ENCODE measurements around the gene KLHL33.

KLHL33 gene

DNA sequence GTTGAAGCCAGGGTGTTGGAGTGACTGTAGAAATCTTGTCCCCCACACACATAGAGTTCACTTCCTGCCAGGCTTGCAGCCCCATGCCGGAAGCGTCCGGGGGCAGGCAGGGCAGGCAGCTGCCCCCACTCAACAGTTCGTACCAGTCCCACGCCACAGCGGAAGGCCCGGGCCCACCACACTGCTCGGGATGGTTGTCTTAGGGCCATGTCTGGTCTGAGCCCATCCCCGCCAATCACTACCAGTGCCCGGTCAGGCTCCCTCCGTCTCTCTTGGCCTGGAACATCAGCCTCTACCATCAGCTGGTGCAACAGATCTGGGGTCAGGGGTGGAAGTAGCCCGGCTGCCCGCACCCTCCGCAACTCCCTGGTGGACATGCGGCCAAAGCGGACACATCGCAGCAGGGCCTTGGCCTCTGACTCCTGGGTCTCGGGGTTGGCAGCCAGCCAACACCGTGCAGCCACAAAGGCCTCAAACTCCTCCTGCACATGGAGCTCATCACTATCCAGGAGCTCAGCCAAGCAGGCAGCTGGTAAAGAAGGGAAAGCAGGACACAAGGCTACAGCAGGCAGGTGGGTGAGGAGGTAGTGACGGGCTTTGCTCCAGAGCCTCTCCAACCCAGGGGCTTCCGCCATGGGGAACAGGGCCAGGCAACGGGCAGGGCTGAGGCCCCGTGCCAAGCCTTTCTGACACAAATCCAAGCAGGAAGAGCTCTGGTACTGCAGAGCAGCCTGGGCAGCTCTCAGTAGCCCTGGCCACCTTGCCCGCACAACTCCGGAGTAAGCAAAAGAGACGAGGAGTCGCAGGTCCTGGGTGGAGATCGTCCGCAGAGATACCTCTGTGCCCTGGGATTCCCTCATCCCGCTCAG lies 5.9 kb downstream of the KLHL33 start:
- H3K27me3 Mint-ChIP-seq: no peaks in the 10 kb centered on the region
- no peak overlapping the region for H3K4me3 Mint-ChIP-seq
- H3K9me3 Mint-ChIP-seq: no peaks in the 10 kb centered on the region
- H3K36me3 Mint-ChIP-seq (ENCODE audit: low read depth): no peaks in the 10 kb centered on the region
- H3K4me1 Mint-ChIP-seq (ENCODE audit: low read depth): peaks cover 42% of the 10 kb centered on the region
- H3K27ac Mint-ChIP-seq: no peak overlapping the region

DNA sequence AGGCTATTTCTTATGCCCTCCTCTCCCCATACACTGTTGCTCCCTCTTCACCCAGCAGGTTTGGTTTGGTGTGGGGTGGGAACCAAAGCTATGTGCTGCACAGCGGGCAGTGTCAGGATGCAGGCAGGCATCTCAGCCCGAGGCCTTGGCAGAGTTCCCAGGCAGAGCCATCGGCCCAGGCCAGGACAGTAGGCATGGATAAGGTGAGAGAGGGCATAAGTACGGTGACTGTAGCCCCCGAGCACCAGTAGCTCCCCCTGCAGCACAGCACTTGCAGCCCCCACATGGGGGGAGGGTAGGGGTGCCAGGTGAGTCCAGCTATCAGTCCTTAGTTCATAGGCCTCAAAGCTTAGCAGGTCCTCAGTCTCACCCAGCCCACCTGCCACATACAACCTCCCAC lies 7.2 kb downstream of the KLHL33 start:
- Mint-ChIP-seq H3K4me3 (peak overlapping the region; percentile 81), H3K27ac (peak overlapping the region; percentile 94)

DNA sequence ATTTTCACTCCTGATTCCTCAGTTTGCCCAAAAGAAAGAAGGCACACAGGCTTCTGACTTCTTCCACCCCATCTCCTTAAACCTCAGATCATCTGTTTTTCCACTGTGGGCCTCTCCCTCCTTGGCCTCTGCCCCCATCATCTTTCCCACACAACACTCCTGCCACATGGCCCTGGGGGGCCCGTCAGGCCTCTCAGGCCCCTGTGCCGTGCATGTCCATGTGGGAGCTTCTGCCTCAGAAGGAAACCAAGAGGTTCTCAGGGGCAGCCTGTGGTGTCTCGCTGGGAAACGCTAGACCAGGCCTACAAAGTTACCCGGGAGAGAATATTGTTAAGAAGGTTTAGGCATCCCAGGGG lies 8.0 kb downstream of the KLHL33 start:
- H3K9me3 Mint-ChIP-seq: no peaks in the 10 kb centered on the region
- H3K36me3 Mint-ChIP-seq (ENCODE audit: low read depth): no peaks in the 10 kb centered on the region
- H3K27ac Mint-ChIP-seq: peak overlapping the region; percentile 94
- H3K4me3 Mint-ChIP-seq: peak overlapping the region; percentile 81
- H3K4me1 Mint-ChIP-seq (ENCODE audit: low read depth): peaks cover 46% of the 10 kb centered on the region
- no peaks in the 10 kb centered on the region for H3K27me3 Mint-ChIP-seq

More for the DNA sequence above, 7.2 kb downstream of the KLHL33 start:
- Mint-ChIP-seq H3K4me1 (ENCODE audit: low read depth) (peaks cover 46% of the 10 kb centered on the region), H3K9me3 (no peaks in the 10 kb centered on the region), H3K27me3 (no peaks in the 10 kb centered on the region), H3K36me3 (ENCODE audit: low read depth) (no peaks in the 10 kb centered on the region)

DNA sequence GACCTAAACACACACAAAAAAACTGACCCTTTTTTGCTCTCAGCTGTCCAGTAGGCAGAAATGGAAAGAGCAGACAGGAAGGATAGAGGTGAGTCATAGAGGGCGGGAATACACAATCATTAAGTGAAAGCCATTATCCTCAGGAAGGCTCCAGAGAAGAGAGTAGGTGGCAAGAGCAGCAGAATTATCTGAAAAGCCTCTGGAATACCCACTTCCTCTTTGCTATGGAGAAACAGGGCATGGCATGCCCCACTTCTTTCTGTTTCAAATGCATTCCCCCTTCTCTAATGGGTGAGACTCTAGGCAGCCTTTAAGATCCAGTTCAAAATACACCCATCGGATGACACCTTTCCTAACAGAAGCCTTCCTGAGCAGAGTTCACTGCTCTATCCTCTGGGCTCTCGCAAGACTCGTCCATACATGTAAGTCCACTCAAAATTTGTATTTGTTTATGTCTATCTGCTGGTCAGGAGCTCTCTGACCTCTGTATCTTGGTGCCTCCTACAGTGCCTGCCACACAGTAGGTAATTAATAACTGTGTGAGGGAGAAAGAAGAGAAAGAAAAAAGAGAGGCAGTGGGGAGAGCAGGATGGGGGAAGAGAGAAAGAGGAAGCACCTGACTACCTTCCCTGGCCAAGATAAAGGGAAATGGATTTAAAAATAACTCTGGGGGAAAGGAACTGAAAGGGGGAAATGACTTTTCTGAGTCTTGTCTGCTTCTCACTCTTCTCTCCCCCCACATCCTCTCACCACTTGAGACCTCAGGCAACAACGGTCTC lies 8.5 kb downstream of the KLHL33 start:
- Mint-ChIP-seq H3K4me3 (peak overlapping the region; percentile 81), H3K27ac (peak overlapping the region; percentile 94), H3K4me1 (ENCODE audit: low read depth) (peaks cover 46% of the 10 kb centered on the region), H3K27me3 (no peaks in the 10 kb centered on the region), H3K9me3 (no peaks in the 10 kb centered on the region), H3K36me3 (ENCODE audit: low read depth) (no peaks in the 10 kb centered on the region)

DNA sequence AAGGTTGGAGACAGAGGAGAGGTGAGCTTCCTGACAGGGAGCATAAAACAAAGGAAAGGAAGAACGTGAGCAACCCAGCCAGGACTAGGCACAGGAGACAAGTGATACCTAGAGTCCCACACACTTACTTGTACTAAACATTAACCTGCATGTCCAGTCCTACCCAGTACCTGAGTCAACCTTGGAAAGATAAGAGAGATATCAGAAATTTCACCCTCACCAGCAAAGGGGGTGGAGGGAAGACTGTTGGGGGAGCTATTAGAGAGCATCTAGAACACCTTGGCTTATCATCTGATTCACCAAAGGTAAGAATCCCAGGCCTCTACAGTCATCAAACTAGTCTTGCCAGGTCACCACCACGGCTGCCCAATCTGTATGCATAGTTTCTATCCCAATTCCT lies 11.1 kb downstream of the KLHL33 start:
- Mint-ChIP-seq H3K27me3 (no peaks in the 10 kb centered on the region), H3K36me3 (ENCODE audit: low read depth) (no peaks in the 10 kb centered on the region), H3K4me1 (ENCODE audit: low read depth) (peaks cover 43% of the 10 kb centered on the region), H3K4me3 (no peak overlapping the region), H3K9me3 (no peaks in the 10 kb centered on the region), H3K27ac (no peak overlapping the region)

DNA sequence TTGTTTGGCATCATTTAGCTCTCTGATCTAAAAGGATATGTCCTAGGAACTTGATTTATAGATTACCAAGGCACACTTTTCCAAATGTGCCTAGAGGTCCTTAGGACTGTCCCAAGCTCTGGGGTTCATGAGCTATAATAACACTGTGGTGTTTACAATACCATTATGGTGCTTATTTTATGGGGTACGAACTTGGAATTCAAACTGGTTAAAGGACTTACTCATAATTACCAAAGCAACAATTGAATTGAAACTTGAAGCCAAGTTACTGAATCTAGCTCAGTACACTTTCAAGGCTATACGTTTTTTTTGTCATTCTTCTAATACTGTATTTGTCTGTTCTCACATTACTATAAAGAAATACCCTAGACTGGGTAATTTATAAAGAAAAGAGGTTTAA lies 13.1 kb downstream of the KLHL33 start:
- Mint-ChIP-seq H3K27me3 (no peaks in the 10 kb centered on the region), H3K9me3 (no peaks in the 10 kb centered on the region), H3K27ac (no peak overlapping the region), H3K4me1 (ENCODE audit: low read depth) (peaks cover 24% of the 10 kb centered on the region), H3K4me3 (no peak overlapping the region), H3K36me3 (ENCODE audit: low read depth) (no peaks in the 10 kb centered on the region)

DNA sequence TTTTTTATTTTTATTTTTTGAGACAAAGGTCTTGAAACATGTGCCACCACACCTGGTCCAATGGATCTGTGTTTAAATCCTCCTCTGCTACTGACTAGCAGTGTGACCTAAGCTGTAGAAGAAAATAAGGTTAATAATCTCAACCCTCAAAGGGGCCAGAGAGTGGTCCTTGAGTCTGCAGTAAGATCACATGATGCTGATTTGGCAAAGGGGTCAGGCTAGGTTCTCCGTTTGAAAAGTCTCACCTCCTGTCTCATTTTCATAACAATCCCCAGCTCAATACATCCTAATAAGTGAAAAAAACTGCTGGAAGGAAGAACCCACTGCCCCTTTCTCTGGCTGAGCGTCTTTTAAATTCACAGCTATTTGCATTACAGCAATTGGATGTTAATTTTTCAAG lies 14.7 kb downstream of the KLHL33 start:
- H3K4me1 Mint-ChIP-seq (ENCODE audit: low read depth): peaks cover 16% of the 10 kb centered on the region
- no peaks in the 10 kb centered on the region for H3K9me3 Mint-ChIP-seq
- no peaks in the 10 kb centered on the region for H3K36me3 Mint-ChIP-seq (ENCODE audit: low read depth)
- H3K4me3 Mint-ChIP-seq: no peak overlapping the region
- no peaks in the 10 kb centered on the region for H3K27me3 Mint-ChIP-seq
- H3K27ac Mint-ChIP-seq: no peak overlapping the region

DNA sequence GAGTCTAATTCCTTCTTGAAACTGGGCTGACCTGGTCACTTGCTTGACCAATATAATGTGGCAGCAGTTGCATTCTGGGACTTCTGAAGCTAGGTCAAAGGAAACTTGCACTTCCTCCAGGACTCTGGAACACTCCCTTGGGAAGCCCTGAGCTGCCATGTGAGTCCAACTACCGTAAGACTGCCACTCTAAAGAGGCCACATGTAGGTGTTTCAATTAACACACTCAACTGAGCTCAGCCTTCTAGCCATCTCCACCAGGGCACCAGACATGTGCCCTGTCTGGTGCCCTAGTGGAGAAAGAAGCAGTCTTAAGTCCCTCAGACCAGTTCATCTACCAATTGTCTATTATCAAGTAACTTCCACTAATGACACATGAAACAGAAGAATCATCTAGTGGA lies 16.5 kb downstream of the KLHL33 start:
- H3K27ac Mint-ChIP-seq: no peak overlapping the region
- H3K27me3 Mint-ChIP-seq: no peaks in the 10 kb centered on the region
- H3K4me3 Mint-ChIP-seq: no peak overlapping the region

DNA sequence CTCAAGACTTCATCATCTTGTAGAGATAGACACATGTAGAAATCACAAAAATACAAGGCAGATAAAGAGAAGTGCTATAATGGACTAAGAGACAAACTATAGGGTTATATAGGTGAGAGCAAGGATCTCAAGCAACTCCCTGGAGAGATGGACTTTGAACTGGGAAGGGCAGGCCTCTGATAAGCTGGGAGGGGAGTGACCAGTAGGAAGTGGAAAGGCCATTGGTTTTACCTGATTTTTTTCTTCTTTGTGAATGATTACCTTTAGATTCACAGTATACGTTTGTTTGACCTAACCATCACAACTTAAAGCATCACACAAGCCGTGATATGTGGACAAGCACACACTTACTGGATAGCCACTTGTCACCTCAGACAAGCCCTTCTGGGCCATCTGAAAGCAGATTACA lies 17.5 kb downstream of the KLHL33 start:
- Mint-ChIP-seq H3K4me1 (ENCODE audit: low read depth) (peaks cover 23% of the 10 kb centered on the region), H3K27me3 (no peaks in the 10 kb centered on the region), H3K4me3 (no peak overlapping the region), H3K36me3 (ENCODE audit: low read depth) (no peaks in the 10 kb centered on the region), H3K9me3 (no peaks in the 10 kb centered on the region), H3K27ac (no peak overlapping the region)

More for the DNA sequence above, 16.5 kb downstream of the KLHL33 start:
- no peaks in the 10 kb centered on the region for H3K9me3 Mint-ChIP-seq
- H3K4me1 Mint-ChIP-seq (ENCODE audit: low read depth): peaks cover 14% of the 10 kb centered on the region
- H3K36me3 Mint-ChIP-seq (ENCODE audit: low read depth): no peaks in the 10 kb centered on the region

DNA sequence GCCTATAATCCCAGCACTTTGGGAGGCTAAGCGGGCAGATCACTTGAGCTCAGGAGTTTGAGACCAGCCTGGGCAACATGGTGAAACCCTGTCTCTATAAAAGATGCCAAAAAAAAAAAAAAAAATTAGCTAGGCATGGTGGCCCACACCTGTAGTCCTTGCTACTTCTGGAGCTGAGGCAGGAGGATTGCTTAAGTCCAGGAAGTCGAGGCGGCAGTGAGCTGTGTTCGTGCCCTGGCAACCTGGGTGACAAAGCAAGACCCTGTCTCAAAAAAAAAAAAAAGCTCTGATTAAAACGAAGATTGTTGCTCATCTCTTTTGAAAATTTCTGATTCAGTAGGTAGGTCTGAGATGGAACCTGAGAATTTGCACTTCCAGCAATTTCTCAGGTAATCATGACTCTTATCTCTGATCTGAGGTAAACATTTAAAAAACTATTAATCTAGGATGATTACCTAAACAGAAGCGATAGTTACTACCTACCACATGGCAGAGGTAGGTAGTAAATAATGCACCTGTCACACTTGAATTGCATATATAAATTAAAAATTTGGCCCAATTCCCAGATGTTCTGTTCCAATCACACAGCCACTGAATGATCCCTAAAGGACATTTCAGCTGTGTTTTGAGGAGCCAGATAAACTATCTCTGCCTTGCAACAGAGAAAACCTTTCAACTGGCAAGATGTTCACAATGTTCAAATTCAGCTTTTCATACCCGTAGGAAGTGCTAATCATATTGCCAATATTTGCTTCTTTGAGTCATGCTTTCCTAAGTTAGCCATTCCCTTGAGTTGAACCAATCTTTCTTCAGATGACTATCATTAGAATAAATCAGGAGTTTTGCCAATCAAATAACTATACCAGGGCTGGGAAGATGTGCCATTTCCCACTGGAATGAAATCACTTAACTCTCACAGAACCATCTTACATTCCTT lies 18.4 kb downstream of the KLHL33 start:
- peaks cover 26% of the 10 kb centered on the region for H3K4me1 Mint-ChIP-seq (ENCODE audit: low read depth)
- no peak overlapping the region for H3K27ac Mint-ChIP-seq
- H3K36me3 Mint-ChIP-seq (ENCODE audit: low read depth): no peaks in the 10 kb centered on the region
- no peak overlapping the region for H3K4me3 Mint-ChIP-seq
- no peaks in the 10 kb centered on the region for H3K27me3 Mint-ChIP-seq
- H3K9me3 Mint-ChIP-seq: no peaks in the 10 kb centered on the region

DNA sequence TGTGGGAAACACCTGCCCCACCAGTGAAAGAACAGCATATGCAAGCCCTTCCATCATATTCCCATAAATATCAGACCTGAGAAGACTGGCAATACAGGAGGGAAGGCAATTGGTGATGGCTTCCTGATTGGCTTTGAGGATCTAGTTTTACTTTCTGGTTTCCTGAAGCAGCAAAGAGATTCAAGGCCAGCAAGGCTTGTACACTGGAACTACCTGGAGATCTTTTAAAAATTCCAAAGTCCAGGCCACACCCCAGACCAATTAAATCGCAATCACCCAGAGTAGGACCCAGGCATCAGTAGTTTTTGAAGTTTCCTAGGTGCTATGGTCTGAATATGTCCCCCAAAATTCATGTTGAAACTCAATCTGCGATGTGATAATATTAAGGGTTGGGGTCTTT lies 19.7 kb downstream of the KLHL33 start:
- Mint-ChIP-seq H3K27ac (no peak overlapping the region), H3K4me1 (ENCODE audit: low read depth) (peaks cover 35% of the 10 kb centered on the region), H3K9me3 (no peaks in the 10 kb centered on the region), H3K36me3 (ENCODE audit: low read depth) (no peaks in the 10 kb centered on the region), H3K27me3 (no peaks in the 10 kb centered on the region), H3K4me3 (no peak overlapping the region)

DNA sequence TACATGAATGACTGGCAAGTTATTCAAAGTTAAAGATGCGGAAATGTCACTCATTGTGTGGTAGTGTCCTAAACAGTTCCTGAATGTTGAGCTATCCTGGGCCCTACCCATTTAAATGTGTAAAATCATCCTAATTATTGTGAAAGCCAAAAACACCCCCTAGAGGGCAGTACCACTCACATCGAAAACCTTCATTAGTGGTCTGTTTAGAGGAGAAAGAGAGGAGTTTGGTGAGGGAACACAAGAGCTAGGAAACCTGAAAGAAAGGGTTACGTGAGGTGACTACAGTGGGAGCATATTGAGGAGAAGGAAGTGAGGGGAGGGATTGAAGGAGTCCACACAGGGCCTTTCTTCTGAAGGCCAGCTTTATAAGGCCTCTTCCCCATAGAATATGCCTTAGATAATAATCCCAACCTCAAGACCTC lies 20.2 kb downstream of the KLHL33 start:
- Mint-ChIP-seq H3K27ac (peak overlapping the region; percentile 62), H3K4me3 (peak overlapping the region; percentile 0), H3K27me3 (no peaks in the 10 kb centered on the region), H3K36me3 (ENCODE audit: low read depth) (no peaks in the 10 kb centered on the region), H3K4me1 (ENCODE audit: low read depth) (peaks cover 39% of the 10 kb centered on the region), H3K9me3 (no peaks in the 10 kb centered on the region)

DNA sequence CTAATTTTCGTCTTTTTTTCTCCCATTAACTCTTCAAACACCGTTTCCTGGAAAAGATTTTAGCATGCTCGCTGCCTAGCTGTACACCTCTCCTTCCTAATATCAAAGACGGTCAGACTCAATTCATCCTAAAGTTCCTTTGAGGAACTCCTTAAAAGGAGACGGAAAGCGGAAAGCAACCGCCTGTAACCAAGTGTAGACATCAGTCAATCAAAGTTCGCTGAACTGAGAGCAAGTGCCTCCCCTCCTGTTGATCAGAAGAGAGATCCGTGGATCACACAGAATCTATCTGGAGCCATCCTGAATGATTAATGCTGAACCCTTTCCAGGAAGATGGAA lies 22.3 kb downstream of the KLHL33 start:
- Mint-ChIP-seq H3K27me3 (no peaks in the 10 kb centered on the region), H3K4me3 (peak overlapping the region; percentile 97), H3K4me1 (ENCODE audit: low read depth) (peaks cover 48% of the 10 kb centered on the region), H3K27ac (peak overlapping the region; percentile 97), H3K36me3 (ENCODE audit: low read depth) (peaks cover 5% of the 10 kb centered on the region), H3K9me3 (no peaks in the 10 kb centered on the region)

DNA sequence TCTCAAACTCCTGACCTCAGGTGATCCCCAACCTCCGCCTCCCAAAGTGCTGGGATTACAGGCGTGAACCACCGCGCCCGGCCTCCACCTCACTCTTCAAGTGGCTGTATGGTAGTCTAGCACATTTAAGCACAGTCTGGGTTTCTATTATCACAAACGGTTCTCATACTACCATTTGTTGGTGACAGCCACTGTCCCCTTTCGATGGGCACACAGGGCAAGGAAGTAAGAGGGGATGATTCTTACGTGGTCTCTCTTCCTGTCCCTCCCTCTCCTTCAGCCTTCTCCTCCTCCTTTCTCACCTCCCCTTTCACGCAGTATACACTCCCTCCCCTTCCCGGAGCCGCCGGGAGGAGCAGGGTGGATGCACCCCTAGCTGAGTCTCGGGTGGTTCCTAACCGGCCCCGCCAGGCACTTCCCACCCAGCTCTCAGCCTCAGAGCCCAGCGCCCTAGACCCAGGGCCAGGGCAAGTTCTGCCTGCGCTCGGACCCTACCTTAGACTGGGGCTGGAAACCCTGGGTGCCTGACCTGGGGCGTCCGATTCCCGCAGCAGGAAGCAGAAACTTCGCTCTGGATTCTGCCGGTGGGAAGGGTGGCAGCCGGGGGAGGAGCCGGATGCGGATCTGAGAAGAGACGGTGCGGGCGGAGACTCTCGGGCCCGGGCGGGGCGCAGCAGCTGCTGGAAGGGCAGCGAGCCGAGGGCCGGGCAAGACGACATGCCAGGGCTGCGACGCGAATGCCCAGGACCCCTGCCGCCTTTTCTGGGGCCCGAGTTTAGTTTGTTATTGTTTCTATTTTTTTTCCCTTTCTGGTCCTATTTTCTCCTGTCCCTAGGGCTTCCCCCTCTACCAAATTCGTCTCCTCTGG lies 22.9 kb downstream of the KLHL33 start, which contains the start of gene TEP1:
Gene TEP1 (minus strand): TSS at position 626 of the 868 bp plus-strand sequence. CDS start 5,062 bp downstream, outside the sequence.
- Mint-ChIP-seq H3K27ac (peak within 1 kb of the TSS; percentile 97), H3K36me3 (ENCODE audit: low read depth) (peaks cover 5% of the 10 kb centered on the region), H3K9me3 (no peaks in the 10 kb centered on the region), H3K27me3 (no peaks in the 10 kb centered on the region), H3K4me1 (ENCODE audit: low read depth) (peaks cover 48% of the 10 kb centered on the region), H3K4me3 (peak within 1 kb of the TSS; percentile 97)

Data from stimulated activated naive CD8-positive, alpha-beta T cell treated with anti-CD3 and anti-CD28 coated beads, Interleukin-15, Interleukin-2, amounts not matched to agents 100 ng/mL and 50 ng/mL, for 24 hours (primary cell).